Activated T-helper 1 cell treated with anti-CD3 and anti-CD28 coated beads, Interleukin-2, amount 50 U/mL, for 16 hours (primary cell): ENCODE data around the gene SH3BP2.

Source experiments
- DNase-seq, 2 donors: peaks; one replicate each; pipeline ENCODE4 v3.0.0-alpha.2; 2020; ENCODE audit warnings: low read depth in 1 of 2, low spot score in 1 of 2

SH3BP2 gene, protein sequence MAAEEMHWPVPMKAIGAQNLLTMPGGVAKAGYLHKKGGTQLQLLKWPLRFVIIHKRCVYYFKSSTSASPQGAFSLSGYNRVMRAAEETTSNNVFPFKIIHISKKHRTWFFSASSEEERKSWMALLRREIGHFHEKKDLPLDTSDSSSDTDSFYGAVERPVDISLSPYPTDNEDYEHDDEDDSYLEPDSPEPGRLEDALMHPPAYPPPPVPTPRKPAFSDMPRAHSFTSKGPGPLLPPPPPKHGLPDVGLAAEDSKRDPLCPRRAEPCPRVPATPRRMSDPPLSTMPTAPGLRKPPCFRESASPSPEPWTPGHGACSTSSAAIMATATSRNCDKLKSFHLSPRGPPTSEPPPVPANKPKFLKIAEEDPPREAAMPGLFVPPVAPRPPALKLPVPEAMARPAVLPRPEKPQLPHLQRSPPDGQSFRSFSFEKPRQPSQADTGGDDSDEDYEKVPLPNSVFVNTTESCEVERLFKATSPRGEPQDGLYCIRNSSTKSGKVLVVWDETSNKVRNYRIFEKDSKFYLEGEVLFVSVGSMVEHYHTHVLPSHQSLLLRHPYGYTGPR

DNA sequence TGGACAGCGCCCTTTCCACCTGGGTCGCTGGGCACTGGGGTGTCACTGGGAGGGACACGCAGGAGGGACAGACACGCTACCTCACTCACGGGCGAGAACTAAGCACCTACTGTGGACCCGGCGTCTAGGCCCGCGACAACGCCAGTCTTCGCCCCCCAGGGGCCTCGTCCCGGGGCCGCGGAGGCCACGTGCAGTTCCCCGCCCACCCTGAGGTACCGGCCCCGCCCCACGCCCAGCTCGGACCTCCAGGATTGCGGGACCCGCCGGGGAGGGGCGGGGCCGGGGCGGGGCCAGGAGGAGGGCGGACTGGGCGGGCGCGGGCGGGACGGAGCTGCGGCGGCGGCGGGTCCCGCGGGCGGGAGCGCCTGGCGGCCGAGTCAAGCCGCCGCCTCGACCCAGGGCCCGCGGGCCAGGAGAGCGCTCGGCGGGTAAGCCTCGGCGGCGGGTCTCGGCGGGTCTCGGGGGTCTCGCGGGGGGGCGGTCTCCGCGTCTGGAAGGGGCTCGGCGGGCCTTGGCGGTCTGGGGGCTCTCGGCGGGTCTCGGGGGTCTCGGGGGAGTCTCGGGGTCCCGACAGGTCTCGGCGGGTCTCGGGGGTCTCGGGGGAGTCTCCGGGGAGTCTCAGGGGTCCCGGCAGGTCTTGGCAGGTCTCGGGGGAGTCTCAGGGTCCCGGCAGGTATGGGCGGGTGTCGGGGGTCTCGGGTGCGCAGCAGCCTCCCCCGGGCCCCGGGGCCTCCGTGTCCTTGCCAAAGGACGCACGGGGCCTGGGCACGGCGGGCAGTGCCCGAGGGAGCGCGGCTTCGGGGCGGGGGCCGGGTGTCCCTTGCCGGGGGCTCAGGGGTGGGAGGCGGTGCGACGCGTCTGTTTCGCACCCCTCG, at the start of gene SH3BP2:
Gene SH3BP2 (plus strand): TSS at position 375 of the 875 bp plus-strand sequence. CDS start 27,533 bp downstream, outside the sequence.
- peak in 1 of 2 donors; percentile 49 for DNase-seq

DNA sequence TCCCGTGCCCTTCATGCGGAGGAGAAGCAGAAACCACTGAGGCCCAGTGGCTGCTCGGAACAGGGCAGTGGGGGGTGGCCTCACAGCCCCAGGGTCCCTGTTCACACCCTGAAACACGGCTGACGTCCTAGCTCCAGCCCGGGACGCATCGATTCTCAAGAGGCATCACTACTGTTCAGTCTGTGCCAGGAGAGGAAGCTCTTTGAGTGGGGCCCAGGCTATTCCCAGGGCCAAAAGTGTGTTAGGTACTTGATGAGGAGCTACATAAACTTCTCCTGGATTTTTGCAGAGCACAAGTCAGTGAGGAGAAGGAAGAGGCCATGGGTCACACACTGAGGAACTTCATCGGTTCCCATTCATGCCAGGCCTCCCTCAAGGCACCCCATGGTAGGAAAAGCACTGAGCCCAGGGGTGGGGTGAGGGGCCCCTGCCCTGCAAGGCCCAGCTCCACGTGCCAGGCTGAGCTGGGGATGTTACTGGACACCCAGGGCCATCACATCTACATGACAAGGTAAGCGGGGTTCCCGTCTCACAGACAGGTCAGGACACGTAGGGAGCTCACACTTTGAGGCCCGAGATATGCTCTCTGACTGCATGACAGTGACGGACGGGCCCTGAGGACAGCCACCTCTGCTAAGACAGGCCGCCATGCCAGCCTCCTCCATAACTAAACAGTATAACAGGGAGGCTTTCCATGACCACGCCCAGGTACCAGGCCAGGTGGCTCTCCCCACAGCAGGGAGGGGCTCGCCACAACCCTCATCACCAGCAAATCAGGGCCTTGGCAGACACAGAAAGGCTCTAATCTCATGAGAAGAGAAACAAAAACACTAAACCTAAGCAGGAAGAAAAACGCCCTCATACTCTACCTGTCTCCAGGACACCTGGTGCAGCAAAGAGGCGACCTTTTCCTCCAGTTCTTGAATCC, 49.1 kb upstream of the SH3BP2 start:
- no peak for DNase-seq

GRCh38 chr4:2744576-2745270, 48.2 kb upstream of the SH3BP2 start:
- DNase-seq: no peak

- DNase-seq: no peak
Observed at GRCh38 chr4:2745516-2745915, 47.4 kb upstream of the SH3BP2 start.

GRCh38 chr4:2745981-2746806, 46.7 kb upstream of the SH3BP2 start:
- DNase-seq: peak; percentile 66 to 87

GRCh38 chr4:2746891-2747695, 45.8 kb upstream of the SH3BP2 start:
- DNase-seq: no peak

- no peak for DNase-seq
Observed at GRCh38 chr4:2750719-2751605, 41.9 kb upstream of the SH3BP2 start.

- DNase-seq: no peak
Observed at GRCh38 chr4:2753436-2753835, 39.4 kb upstream of the SH3BP2 start.

- no peak for DNase-seq
Observed at GRCh38 chr4:2754848-2755819, 37.8 kb upstream of the SH3BP2 start.

- peak; percentile 61 to 73 for DNase-seq
Observed at GRCh38 chr4:2755821-2756690, 36.8 kb upstream of the SH3BP2 start, which contains the start of gene TNIP2. TNIP2 (minus strand) TSS chr4:2756336; CDS start chr4:2756289, 47 bp downstream.

DNA sequence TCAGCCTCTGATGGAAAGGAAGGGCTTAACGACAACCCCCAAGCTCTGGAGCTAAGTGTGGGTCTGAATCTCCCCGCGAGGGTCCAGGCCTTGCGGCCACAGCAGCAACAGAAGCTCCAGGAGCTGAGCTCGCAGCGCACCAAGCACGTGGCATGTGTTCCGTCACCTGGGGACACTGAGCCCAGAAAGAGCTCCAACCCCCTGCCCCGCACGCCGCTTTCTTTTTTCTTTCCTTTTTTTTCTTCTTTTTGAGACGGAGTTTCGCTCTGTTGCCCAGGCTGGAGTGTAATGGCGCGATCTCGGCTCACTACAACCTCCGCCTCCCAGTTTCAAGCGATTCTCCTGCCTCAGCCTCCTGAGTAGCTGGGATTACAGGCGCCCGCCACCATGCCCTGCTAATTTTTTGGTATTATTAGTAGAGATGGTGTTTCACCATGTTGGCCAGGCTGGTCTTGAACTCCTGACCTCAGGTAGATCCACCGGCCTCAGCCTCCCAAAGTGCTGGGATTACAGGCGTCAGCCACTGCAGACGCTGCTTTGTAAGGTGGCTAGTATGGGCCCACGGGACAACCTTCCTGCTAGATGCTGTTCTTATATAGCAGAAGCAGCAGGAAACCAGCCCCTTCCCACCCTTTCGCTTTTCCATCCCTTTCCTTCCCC, 36.1 kb upstream of the SH3BP2 start:
- DNase-seq: no peak

DNA sequence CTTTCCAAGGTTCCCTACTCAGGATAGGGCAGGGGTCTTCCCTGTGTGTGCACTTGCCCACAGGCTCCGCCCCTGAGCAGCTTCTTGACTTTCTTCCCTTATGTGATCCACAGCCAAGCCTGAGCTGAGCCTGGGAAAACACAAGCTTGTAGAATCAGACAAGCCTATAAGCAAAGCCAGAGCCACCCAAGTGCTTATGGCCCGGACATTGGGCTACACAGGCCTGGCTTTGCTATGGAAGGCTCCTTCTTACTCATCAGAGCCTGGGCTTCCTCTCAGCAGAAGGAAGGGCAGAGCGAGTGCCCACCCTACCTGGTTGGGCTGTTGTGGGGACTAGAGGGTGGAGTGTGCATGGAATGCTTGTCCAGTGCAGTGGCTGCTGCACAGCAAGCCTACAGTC, 35.5 kb upstream of the SH3BP2 start:
- DNase-seq: no peak

- DNase-seq: no peak
Observed at GRCh38 chr4:2761035-2761923, 31.6 kb upstream of the SH3BP2 start.

DNA sequence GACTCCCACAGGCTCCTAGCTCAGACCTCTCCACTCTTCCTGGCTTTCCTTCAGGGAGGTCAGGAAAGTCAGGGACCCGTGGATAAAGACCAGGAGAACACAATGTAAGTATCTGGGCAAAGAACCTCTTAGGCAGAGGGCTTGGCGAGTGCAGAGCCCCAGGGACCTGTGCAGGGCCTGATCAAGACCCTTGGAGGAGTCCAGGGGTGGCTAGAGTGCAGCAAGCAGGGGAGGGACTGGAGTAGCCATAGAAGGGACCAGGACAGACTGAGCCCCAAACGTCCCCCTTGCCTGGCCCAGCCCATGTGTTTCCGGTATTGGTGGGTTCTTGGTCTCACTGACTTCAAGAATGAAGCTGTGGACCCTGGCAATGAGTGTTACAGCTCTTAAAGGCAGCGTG, 30.8 kb upstream of the SH3BP2 start:
- DNase-seq: no peak
